HCT116 (cell line): Measurements from ENCODE around the gene LMOD1. TPM values are rescaled to one million over a fixed set of nuclear protein-coding genes. Genes with fewer than 3 reads are reported as not detected.

Experiments
- ATAC-seq: fragments of 200-7000 bp; cut with Tn5 transposase; 2 replicates; pipeline ENCODE4 v1.9.1; 2020; ENCODE audit warnings: mild to moderate bottlenecking, moderate library complexity
- BruUV-seq: library from RNA; stranded (reverse); fragments of 400-500 nt; replicated peaks from 2 replicates; lab custom pipeline; 2021; lab: Mats Ljungman, UMichigan
- CTCF ChIA-PET: fragments of 300-600 bp; sonication (Branson Sonifier 250); formaldehyde crosslinking; loops from one replicate; lab custom pipeline; 2021; ENCODE audit warnings: antibody characterized with exemption; lab: Charles Lee
- POLR2A ChIA-PET: fragments of 300-600, 350-600 bp; sonication (Branson Sonifier 250); formaldehyde crosslinking; loops from one replicate; lab custom pipeline; 2021; ENCODE audit warnings: antibody characterized with exemption; lab: Charles Lee
- RAD21 ChIA-PET, 2 experiments: fragments of 300-600 bp; sonication (Branson Sonifier 250); formaldehyde crosslinking; loops; one replicate each; lab custom pipeline; 2023; ENCODE audit warnings: low total read pairs in 2 of 2; ENCODE audit not compliant: uncharacterized antibody in 2 of 2, unreplicated experiment in 2 of 2, low non-redundant PET in 1 of 2; lab: Charles Lee
- DNase-seq: peaks from one replicate; pipeline ENCODE4 v3.0.0-alpha.2; 2010; ENCODE audit warnings: low read depth, low spot score
- H2AFZ ChIP-seq: fragments of 200-600 bp; shearing (Covaris generic), sonication (generic); 2 replicates; pipeline ENCODE4 v1.6.1; 2017; ENCODE audit warnings: low read depth, mixed run types, mixed read lengths, antibody characterized with exemption, low read length; ENCODE audit not compliant: poor library complexity, severe bottlenecking
- H3K27ac ChIP-seq: 2 replicates; pipeline ENCODE4 v1.5.1; 2012; ENCODE audit warnings: low read depth, low read length
- H3K27me3 ChIP-seq: fragments of 200-600 bp; sonication (generic); 2 replicates; pipeline ENCODE4 v1.6.1; 2016; ENCODE audit warnings: mixed run types, low read length, mixed read lengths; ENCODE audit not compliant: insufficient read depth
- H3K36me3 ChIP-seq, 2 experiments: fragments of 200-500 bp in 1 of 2; fragments of 200-600 bp in 1 of 2; sonication (Bioruptor generic) in 1 of 2; sonication (generic) in 1 of 2; 2 replicates each; pipeline versions ENCODE4 v1.5.1 to v1.6.1; 2014 to 2016; ENCODE audit warnings: low read length in 2 of 2, inconsistent platforms in 1 of 2, mixed read lengths in 1 of 2, mixed run types in 1 of 2; ENCODE audit not compliant: insufficient read depth in 2 of 2, control insufficient read depth in 1 of 2
- H3K4me1 ChIP-seq, 2 experiments: fragments of 200-600 bp in 1 of 2; sonication (generic) in 1 of 2; 2 replicates each; pipeline versions ENCODE4 v1.5.1 to v1.6.1; 2012 to 2017; ENCODE audit warnings: low read length in 2 of 2, inconsistent platforms in 1 of 2, mild to moderate bottlenecking in 1 of 2, mixed read lengths in 1 of 2, mixed run types in 1 of 2, moderate library complexity in 1 of 2; ENCODE audit not compliant: insufficient read depth in 2 of 2, control insufficient read depth in 1 of 2
- H3K4me2 ChIP-seq: fragments of 200-600 bp; sonication (generic); 2 replicates; pipeline ENCODE4 v1.6.1; 2017; ENCODE audit warnings: mixed run types, low read length, mixed read lengths
- H3K4me3 ChIP-seq, 2 experiments: fragments of 200-600 bp in 1 of 2; sonication (generic) in 1 of 2; replicated peaks in 1 of 2; 2 replicates each; pipeline ENCODE4 v1.5.1; 2011 to 2016; ENCODE audit warnings: low read length in 2 of 2, control low read depth in 1 of 2, low read depth in 1 of 2, mild to moderate bottlenecking in 1 of 2, mixed read lengths in 1 of 2, mixed run types in 1 of 2
- H3K79me2 ChIP-seq: fragments of 200-600 bp; sonication (generic); 2 replicates; pipeline ENCODE4 v1.6.1; 2017; ENCODE audit warnings: mild to moderate bottlenecking, mixed run types, low read length, moderate library complexity, mixed read lengths; ENCODE audit not compliant: insufficient read depth
- H3K9ac ChIP-seq: fragments of 200-600 bp; sonication (generic); 2 replicates; pipeline ENCODE4 v1.6.1; 2016; ENCODE audit warnings: low read length, mixed read lengths
- H3K9me2 ChIP-seq: fragments of 200-600 bp; sonication (generic), shearing (Covaris generic); 2 replicates; pipeline ENCODE4 v1.6.1; 2017; ENCODE audit warnings: mixed run types, mild to moderate bottlenecking, moderate library complexity; ENCODE audit not compliant: insufficient read depth
- H3K9me3 ChIP-seq, 2 experiments: fragments of 200-500 bp in 1 of 2; fragments of 200-600 bp in 1 of 2; sonication (Bioruptor generic) in 1 of 2; sonication (generic) in 1 of 2; 2 replicates each; pipeline ENCODE4 v1.6.1; 2014 to 2017; ENCODE audit warnings: low read length in 2 of 2, mixed read lengths in 2 of 2, inconsistent platforms in 1 of 2, low read depth in 1 of 2, mild to moderate bottlenecking in 1 of 2, mixed run types in 1 of 2, moderate library complexity in 1 of 2; ENCODE audit not compliant: control insufficient read depth in 1 of 2, insufficient read depth in 1 of 2
- H4K20me1 ChIP-seq: fragments of 200-600 bp; sonication (generic), shearing (Covaris generic); 2 replicates; pipeline ENCODE4 v1.6.1; 2017; ENCODE audit warnings: mixed run types, mild to moderate bottlenecking, moderate library complexity; ENCODE audit not compliant: insufficient read depth
- CBX3 ChIP-seq: IDR thresholded peaks from 2 replicates; pipeline ENCODE4 v1.6.1; 2012; ENCODE audit warnings: low read depth
- CTCF ChIP-seq, 3 experiments: fragments of 200-600 bp in 1 of 3; sonication (generic) in 1 of 3; IDR thresholded peaks in 2 of 3; conservative IDR thresholded peaks in 1 of 3; 2 replicates each; pipeline ENCODE4 v1.5.1; 2012 to 2017; ENCODE audit warnings: low read depth in 2 of 3, low read length in 2 of 3, antibody characterized with exemption in 1 of 3, borderline replicate concordance in 1 of 3, control low read depth in 1 of 3, mild to moderate bottlenecking in 1 of 3, mixed read lengths in 1 of 3, mixed run types in 1 of 3, moderate library complexity in 1 of 3; ENCODE audit not compliant: insufficient read depth in 1 of 3
- EGR1 ChIP-seq: IDR thresholded peaks from 2 replicates; pipeline ENCODE4 v1.6.1; 2012; ENCODE audit warnings: low read depth
- REST ChIP-seq: IDR thresholded peaks from 2 replicates; pipeline ENCODE4 v1.6.1; 2012; ENCODE audit warnings: low read depth
- YY1 ChIP-seq: IDR thresholded peaks from 2 replicates; pipeline ENCODE4 v1.6.1; 2011; ENCODE audit warnings: low read length, low read depth, moderate library complexity, mild to moderate bottlenecking; ENCODE audit not compliant: insufficient replicate concordance; ENCODE audit errors: extremely low read depth
- ZBTB33 ChIP-seq: IDR thresholded peaks from 2 replicates; pipeline ENCODE4 v1.6.1; 2011; ENCODE audit warnings: mild to moderate bottlenecking, low read length, moderate library complexity; ENCODE audit not compliant: insufficient replicate concordance; ENCODE audit errors: extremely low read depth
- intact Hi-C: fragments of 100-400 bp; cut with micrococcal nuclease; formaldehyde crosslinking; loops from 2 replicates; pipeline ENCODE4 v1.10.0; 2022
- total RNA-seq: library from RNA; stranded (reverse); gene quantifications from one replicate; pipeline ENCODE4 v1.2.1, GENCODE V29; 2021; ENCODE audit not compliant: unreplicated experiment

LMOD1 gene
- total RNA-seq, 1 experiment from 2014 or later = 0.12 TPM

- ATAC-seq (no peak), DNase-seq (no peak)
- TF ChIP-seq REST (no peak), CBX3 (no peak), YY1 (no peak), ZBTB33 (no peak), CTCF (IDR thresholded peaks at IDR 0.05 in 2 of 3, conservative IDR thresholded peaks at IDR 0.05 in 1 of 3; ENCODE audit: borderline replicate concordance in 1 of 3, insufficient read depth in 1 of 3, low read depth in 2 of 3, low read length in 2 of 3) (no peak), EGR1 (no peak)
- RAD21 ChIA-PET = no interaction called here
- H3K9me3 ChIP-seq = no peaks in the 10 kb centered on the region
- CTCF ChIA-PET = no interaction called here
- no peaks in the 10 kb centered on the region for H4K20me1 ChIP-seq
- peaks cover 15 to 27% of the 10 kb centered on the region in 2 experiments; a peak in 3 of 4 replicates for H3K4me1 ChIP-seq
- no TSS peak for BruUV-seq
- no peaks in the 10 kb centered on the region for H3K79me2 ChIP-seq
- no peak overlapping the region for H3K4me2 ChIP-seq
- H3K27ac ChIP-seq = no peak overlapping the region
- POLR2A ChIA-PET = no interaction called here
- H3K9ac ChIP-seq = no peak overlapping the region
- H3K4me3 ChIP-seq = no peak overlapping the region
- H3K9me2 ChIP-seq = no peaks in the 10 kb centered on the region
- H3K36me3 ChIP-seq = no peaks in the 10 kb centered on the region
- H2AFZ ChIP-seq = no peak overlapping the region
- intact Hi-C loops = no loop called here
- H3K27me3 ChIP-seq = no peaks in the 10 kb centered on the region
Measured at GRCh38 chr1:201891451-201892045, 54.8 kb downstream of the LMOD1 start.
